HCT116 (cell line): ENCODE data around the gene LDB2. TPM values are rescaled to one million over a fixed set of nuclear protein-coding genes. Genes with fewer than 3 reads are reported as not detected.

Experiments used
- ATAC-seq: fragments of 200-7000 bp; cut with Tn5 transposase; 2 replicates; pipeline ENCODE4 v1.9.1; 2020; ENCODE audit warnings: mild to moderate bottlenecking, moderate library complexity
- BruUV-seq: library from RNA; stranded (reverse); fragments of 400-500 nt; replicated peaks from 2 replicates; lab custom pipeline; 2021; lab: Mats Ljungman, UMichigan
- CTCF ChIA-PET: fragments of 300-600 bp; sonication (Branson Sonifier 250); formaldehyde crosslinking; loops from one replicate; lab custom pipeline; 2021; ENCODE audit warnings: antibody characterized with exemption; lab: Charles Lee
- POLR2A ChIA-PET: fragments of 300-600, 350-600 bp; sonication (Branson Sonifier 250); formaldehyde crosslinking; loops from one replicate; lab custom pipeline; 2021; ENCODE audit warnings: antibody characterized with exemption; lab: Charles Lee
- RAD21 ChIA-PET, 2 experiments: fragments of 300-600 bp; sonication (Branson Sonifier 250); formaldehyde crosslinking; loops; one replicate each; lab custom pipeline; 2023; ENCODE audit warnings: low total read pairs in 2 of 2; ENCODE audit not compliant: uncharacterized antibody in 2 of 2, unreplicated experiment in 2 of 2, low non-redundant PET in 1 of 2; lab: Charles Lee
- DNase-seq: peaks from one replicate; pipeline ENCODE4 v3.0.0-alpha.2; 2010; ENCODE audit warnings: low read depth, low spot score
- H2AFZ ChIP-seq: fragments of 200-600 bp; shearing (Covaris generic), sonication (generic); 2 replicates; pipeline ENCODE4 v1.6.1; 2017; ENCODE audit warnings: low read depth, mixed run types, mixed read lengths, antibody characterized with exemption, low read length; ENCODE audit not compliant: poor library complexity, severe bottlenecking
- H3K27ac ChIP-seq: 2 replicates; pipeline ENCODE4 v1.5.1; 2012; ENCODE audit warnings: low read depth, low read length
- H3K27me3 ChIP-seq: fragments of 200-600 bp; sonication (generic); 2 replicates; pipeline ENCODE4 v1.6.1; 2016; ENCODE audit warnings: mixed run types, low read length, mixed read lengths; ENCODE audit not compliant: insufficient read depth
- H3K36me3 ChIP-seq, 2 experiments: fragments of 200-500 bp in 1 of 2; fragments of 200-600 bp in 1 of 2; sonication (Bioruptor generic) in 1 of 2; sonication (generic) in 1 of 2; 2 replicates each; pipeline versions ENCODE4 v1.5.1 to v1.6.1; 2014 to 2016; ENCODE audit warnings: low read length in 2 of 2, inconsistent platforms in 1 of 2, mixed read lengths in 1 of 2, mixed run types in 1 of 2; ENCODE audit not compliant: insufficient read depth in 2 of 2, control insufficient read depth in 1 of 2
- H3K4me1 ChIP-seq, 2 experiments: fragments of 200-600 bp in 1 of 2; sonication (generic) in 1 of 2; 2 replicates each; pipeline versions ENCODE4 v1.5.1 to v1.6.1; 2012 to 2017; ENCODE audit warnings: low read length in 2 of 2, inconsistent platforms in 1 of 2, mild to moderate bottlenecking in 1 of 2, mixed read lengths in 1 of 2, mixed run types in 1 of 2, moderate library complexity in 1 of 2; ENCODE audit not compliant: insufficient read depth in 2 of 2, control insufficient read depth in 1 of 2
- H3K4me2 ChIP-seq: fragments of 200-600 bp; sonication (generic); 2 replicates; pipeline ENCODE4 v1.6.1; 2017; ENCODE audit warnings: mixed run types, low read length, mixed read lengths
- H3K4me3 ChIP-seq, 2 experiments: fragments of 200-600 bp in 1 of 2; sonication (generic) in 1 of 2; replicated peaks in 1 of 2; 2 replicates each; pipeline ENCODE4 v1.5.1; 2011 to 2016; ENCODE audit warnings: low read length in 2 of 2, control low read depth in 1 of 2, low read depth in 1 of 2, mild to moderate bottlenecking in 1 of 2, mixed read lengths in 1 of 2, mixed run types in 1 of 2
- H3K79me2 ChIP-seq: fragments of 200-600 bp; sonication (generic); 2 replicates; pipeline ENCODE4 v1.6.1; 2017; ENCODE audit warnings: mild to moderate bottlenecking, mixed run types, low read length, moderate library complexity, mixed read lengths; ENCODE audit not compliant: insufficient read depth
- H3K9ac ChIP-seq: fragments of 200-600 bp; sonication (generic); 2 replicates; pipeline ENCODE4 v1.6.1; 2016; ENCODE audit warnings: low read length, mixed read lengths
- H3K9me2 ChIP-seq: fragments of 200-600 bp; sonication (generic), shearing (Covaris generic); 2 replicates; pipeline ENCODE4 v1.6.1; 2017; ENCODE audit warnings: mixed run types, mild to moderate bottlenecking, moderate library complexity; ENCODE audit not compliant: insufficient read depth
- H3K9me3 ChIP-seq, 2 experiments: fragments of 200-500 bp in 1 of 2; fragments of 200-600 bp in 1 of 2; sonication (Bioruptor generic) in 1 of 2; sonication (generic) in 1 of 2; 2 replicates each; pipeline ENCODE4 v1.6.1; 2014 to 2017; ENCODE audit warnings: low read length in 2 of 2, mixed read lengths in 2 of 2, inconsistent platforms in 1 of 2, low read depth in 1 of 2, mild to moderate bottlenecking in 1 of 2, mixed run types in 1 of 2, moderate library complexity in 1 of 2; ENCODE audit not compliant: control insufficient read depth in 1 of 2, insufficient read depth in 1 of 2
- H4K20me1 ChIP-seq: fragments of 200-600 bp; sonication (generic), shearing (Covaris generic); 2 replicates; pipeline ENCODE4 v1.6.1; 2017; ENCODE audit warnings: mixed run types, mild to moderate bottlenecking, moderate library complexity; ENCODE audit not compliant: insufficient read depth
- CEBPB ChIP-seq: IDR thresholded peaks from 2 replicates; pipeline ENCODE4 v1.6.1; 2012; ENCODE audit warnings: low read depth
- ELF1 ChIP-seq: IDR thresholded peaks from 2 replicates; pipeline ENCODE4 v1.6.1; 2012; ENCODE audit warnings: low read depth, borderline replicate concordance
- EZH2 ChIP-seq: fragments of 200-600 bp; sonication (generic); IDR thresholded peaks from 2 replicates; pipeline ENCODE4 v1.6.1; 2017; ENCODE audit warnings: antibody characterized with exemption, mixed run types
- FOSL1 ChIP-seq: IDR thresholded peaks from 2 replicates; pipeline ENCODE4 v1.6.1; 2012; ENCODE audit warnings: low read depth
- POLR2A ChIP-seq: IDR thresholded peaks from 2 replicates; pipeline ENCODE4 v1.7.0; 2011; ENCODE audit warnings: borderline replicate concordance; ENCODE audit not compliant: insufficient read depth, insufficient read length; ENCODE audit errors: extremely low read depth
- POLR2AphosphoS5 ChIP-seq: IDR thresholded peaks from 2 replicates; pipeline ENCODE4 v1.6.1; 2011; ENCODE audit warnings: mild to moderate bottlenecking, low read depth, low read length, moderate library complexity
- SIN3A ChIP-seq: IDR thresholded peaks from 2 replicates; pipeline ENCODE4 v1.6.1; 2012; ENCODE audit warnings: low read depth
- SP1 ChIP-seq: IDR thresholded peaks from 2 replicates; pipeline ENCODE4 v1.6.1; 2012; ENCODE audit warnings: low read depth
- YY1 ChIP-seq: IDR thresholded peaks from 2 replicates; pipeline ENCODE4 v1.6.1; 2011; ENCODE audit warnings: low read length, low read depth, moderate library complexity, mild to moderate bottlenecking; ENCODE audit not compliant: insufficient replicate concordance; ENCODE audit errors: extremely low read depth
- ZFX ChIP-seq: fragments of 450-650 bp; IDR thresholded peaks from 2 replicates; pipeline ENCODE4 v1.6.1; 2017
- ZNF274 ChIP-seq: fragments of 200-500 bp; sonication (Bioruptor generic); IDR thresholded peaks from 2 replicates; pipeline ENCODE4 v1.6.1; 2014; ENCODE audit warnings: mild to moderate bottlenecking, low read depth, low read length, inconsistent platforms
- intact Hi-C: fragments of 100-400 bp; cut with micrococcal nuclease; formaldehyde crosslinking; loops from 2 replicates; pipeline ENCODE4 v1.10.0; 2022
- total RNA-seq: library from RNA; stranded (reverse); gene quantifications from one replicate; pipeline ENCODE4 v1.2.1, GENCODE V29; 2021; ENCODE audit not compliant: unreplicated experiment
- TF ChIP-seq, protein P1 (sequence below), 3 experiments: fragments of 200-600 bp in 1 of 3; sonication (generic) in 1 of 3; IDR thresholded peaks in 2 of 3; conservative IDR thresholded peaks in 1 of 3; 2 replicates each; pipeline ENCODE4 v1.5.1; 2012 to 2017; ENCODE audit warnings: low read depth in 2 of 3, low read length in 2 of 3, antibody characterized with exemption in 1 of 3, borderline replicate concordance in 1 of 3, control low read depth in 1 of 3, mild to moderate bottlenecking in 1 of 3, mixed read lengths in 1 of 3, mixed run types in 1 of 3, moderate library complexity in 1 of 3; ENCODE audit not compliant: insufficient read depth in 1 of 3
- TF ChIP-seq, protein P2 (sequence below): IDR thresholded peaks from 2 replicates; pipeline ENCODE4 v1.6.1; 2011; ENCODE audit warnings: mild to moderate bottlenecking, low read length, moderate library complexity; ENCODE audit not compliant: insufficient replicate concordance; ENCODE audit errors: extremely low read depth

Gene LDB2
- total RNA-seq, 1 experiment from 2014 or later, result 0.12 TPM

DNA sequence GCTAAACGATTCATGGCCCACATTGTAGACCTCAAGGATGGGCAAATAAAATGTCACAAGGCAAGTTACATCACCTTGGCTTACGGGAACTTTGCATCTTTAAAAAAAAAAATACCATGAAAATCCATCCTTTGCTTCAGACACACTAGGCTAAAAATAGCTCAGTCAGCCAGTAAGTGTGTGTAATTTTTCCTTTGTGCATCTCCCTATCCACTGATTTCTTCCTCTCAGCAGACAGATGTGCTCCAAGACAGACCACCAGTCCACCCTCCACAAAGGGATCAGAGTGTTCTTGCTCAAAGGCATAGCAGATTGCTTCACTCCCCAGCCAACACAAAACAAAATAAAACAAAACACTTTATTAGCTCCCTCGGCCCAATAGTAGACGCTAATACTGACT is 14.6 kb downstream of the LDB2 start:
- H4K20me1 ChIP-seq, result no peaks in the 10 kb centered on the region
- no peaks in the 10 kb centered on the region for H3K9me2 ChIP-seq
- H3K9me3 ChIP-seq, result no peaks in the 10 kb centered on the region
- H3K79me2 ChIP-seq, result no peaks in the 10 kb centered on the region
- no peak overlapping the region for H3K9ac ChIP-seq
- POLR2A ChIA-PET, result no interaction called here
- RAD21 ChIA-PET, result no interaction called here
- intact Hi-C loops, result no loop called here
- ATAC-seq (no peak), DNase-seq (no peak)
- no peak overlapping the region for H3K4me3 ChIP-seq
- TF ChIP-seq FOSL1 (no peak), YY1 (no peak), CEBPB (no peak), ELF1 (no peak), SIN3A (no peak), ZNF274 (no peak), POLR2AphosphoS5 (no peak), POLR2A (no peak), SP1 (no peak), EZH2 (no peak), ZFX (no peak)
- TF ChIP-seq, protein P1, sequence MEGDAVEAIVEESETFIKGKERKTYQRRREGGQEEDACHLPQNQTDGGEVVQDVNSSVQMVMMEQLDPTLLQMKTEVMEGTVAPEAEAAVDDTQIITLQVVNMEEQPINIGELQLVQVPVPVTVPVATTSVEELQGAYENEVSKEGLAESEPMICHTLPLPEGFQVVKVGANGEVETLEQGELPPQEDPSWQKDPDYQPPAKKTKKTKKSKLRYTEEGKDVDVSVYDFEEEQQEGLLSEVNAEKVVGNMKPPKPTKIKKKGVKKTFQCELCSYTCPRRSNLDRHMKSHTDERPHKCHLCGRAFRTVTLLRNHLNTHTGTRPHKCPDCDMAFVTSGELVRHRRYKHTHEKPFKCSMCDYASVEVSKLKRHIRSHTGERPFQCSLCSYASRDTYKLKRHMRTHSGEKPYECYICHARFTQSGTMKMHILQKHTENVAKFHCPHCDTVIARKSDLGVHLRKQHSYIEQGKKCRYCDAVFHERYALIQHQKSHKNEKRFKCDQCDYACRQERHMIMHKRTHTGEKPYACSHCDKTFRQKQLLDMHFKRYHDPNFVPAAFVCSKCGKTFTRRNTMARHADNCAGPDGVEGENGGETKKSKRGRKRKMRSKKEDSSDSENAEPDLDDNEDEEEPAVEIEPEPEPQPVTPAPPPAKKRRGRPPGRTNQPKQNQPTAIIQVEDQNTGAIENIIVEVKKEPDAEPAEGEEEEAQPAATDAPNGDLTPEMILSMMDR (IDR thresholded peaks at IDR 0.05 in 2 of 3, conservative IDR thresholded peaks at IDR 0.05 in 1 of 3; ENCODE audit: borderline replicate concordance in 1 of 3, insufficient read depth in 1 of 3, low read depth in 2 of 3, low read length in 2 of 3), result no peak
- TF ChIP-seq, protein P2, sequence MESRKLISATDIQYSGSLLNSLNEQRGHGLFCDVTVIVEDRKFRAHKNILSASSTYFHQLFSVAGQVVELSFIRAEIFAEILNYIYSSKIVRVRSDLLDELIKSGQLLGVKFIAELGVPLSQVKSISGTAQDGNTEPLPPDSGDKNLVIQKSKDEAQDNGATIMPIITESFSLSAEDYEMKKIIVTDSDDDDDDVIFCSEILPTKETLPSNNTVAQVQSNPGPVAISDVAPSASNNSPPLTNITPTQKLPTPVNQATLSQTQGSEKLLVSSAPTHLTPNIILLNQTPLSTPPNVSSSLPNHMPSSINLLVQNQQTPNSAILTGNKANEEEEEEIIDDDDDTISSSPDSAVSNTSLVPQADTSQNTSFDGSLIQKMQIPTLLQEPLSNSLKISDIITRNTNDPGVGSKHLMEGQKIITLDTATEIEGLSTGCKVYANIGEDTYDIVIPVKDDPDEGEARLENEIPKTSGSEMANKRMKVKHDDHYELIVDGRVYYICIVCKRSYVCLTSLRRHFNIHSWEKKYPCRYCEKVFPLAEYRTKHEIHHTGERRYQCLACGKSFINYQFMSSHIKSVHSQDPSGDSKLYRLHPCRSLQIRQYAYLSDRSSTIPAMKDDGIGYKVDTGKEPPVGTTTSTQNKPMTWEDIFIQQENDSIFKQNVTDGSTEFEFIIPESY, result no peak
- no peaks in the 10 kb centered on the region for H3K4me1 ChIP-seq
- no peaks in the 10 kb centered on the region for H3K36me3 ChIP-seq
- H2AFZ ChIP-seq, result no peak overlapping the region
- no peak overlapping the region for H3K27ac ChIP-seq
- H3K4me2 ChIP-seq, result no peak overlapping the region
- no TSS peak for BruUV-seq
- 0 out of 2 replicates have a peak, but pooled peaks cover 3% of the 10 kb centered on the region for H3K27me3 ChIP-seq
- CTCF ChIA-PET, result no interaction called here
